ENCODE measurements around the gene ZNF441. TPM values are rescaled to one million over a fixed set of nuclear protein-coding genes. Genes with fewer than 3 reads are reported as not detected.

The ZNF441 gene
- total RNA-seq, 1 experiment from 2014 or later, result 1.8 TPM

GRCh38 chr19:11797491-11797890 is 30.7 kb downstream of the ZNF441 start (continued):
- no peak for TF ChIP-seq ZSCAN18 (CRISPR knock-in tag; IDR thresholded peaks at IDR 0.05)
- no peak for TF ChIP-seq PRRX2 (CRISPR knock-in tag; IDR thresholded peaks at IDR 0.05)
- 0 out of 2 replicates have a peak, but pooled peaks have one; percentile 22 for TF ChIP-seq FOXK1 (CRISPR knock-in tag; IDR thresholded peaks at IDR 0.05)

- peak within 1 kb of the TSS; percentile 88 for H3K27ac Mint-ChIP-seq
- H3K27me3 Mint-ChIP-seq (ENCODE audit: low read depth), result peaks cover 46% of the 10 kb centered on the region
- DNase-seq (ENCODE audit: low spot score) (peak; percentile 97), ATAC-seq (peak; percentile 98)
- H3K36me3 Mint-ChIP-seq, result no peaks in the 10 kb centered on the region
- POLR2A ChIA-PET, result interaction anchor here (0.6 to 1.3 kb wide), 8 partner anchors 14 to 254 kb away, joined by 3 to 6 read pairs (median 3); partner anchors contain the start of genes ZNF440, ZNF69 and ZNF878
- H3K4me1 Mint-ChIP-seq, result peaks cover 18% of the 10 kb centered on the region
- TF ChIP-seq HMGXB4 (CRISPR knock-in tag; IDR thresholded peaks at IDR 0.05) (peak; percentile 84), GABPB1 (CRISPR knock-in tag; IDR thresholded peaks at IDR 0.05) (0 out of 2 replicates have a peak, but pooled peaks have one; percentile 38), E2F5 (CRISPR knock-in tag; IDR thresholded peaks at IDR 0.05) (0 out of 2 replicates have a peak, but pooled peaks have one; percentile 24), SP1 (CRISPR knock-in tag; conservative IDR thresholded peaks at IDR 0.05) (0 out of 2 replicates have a peak, but pooled peaks have one; percentile 19), FOXP4 (CRISPR knock-in tag; IDR thresholded peaks at IDR 0.05) (no peak; the same call in 1 of the 2 replicates), ZNF317 (CRISPR knock-in tag; IDR thresholded peaks at IDR 0.05; ENCODE audit: borderline replicate concordance, low read depth) (no peak), NFYB (CRISPR knock-in tag; conservative IDR thresholded peaks at IDR 0.05; ENCODE audit: low read depth) (peak; percentile 59), ETV6 (CRISPR knock-in tag; IDR thresholded peaks at IDR 0.05) (peak; percentile 50; the same call in 1 of the 2 replicates), ATF3 (CRISPR knock-in tag; conservative IDR thresholded peaks at IDR 0.05) (no peak), ZNF532 (CRISPR knock-in tag; IDR thresholded peaks at IDR 0.05; ENCODE audit: borderline replicate concordance) (no peak), TEAD4 (CRISPR knock-in tag; IDR thresholded peaks at IDR 0.05) (no peak)
- no peaks in the 10 kb centered on the region for H3K9me3 Mint-ChIP-seq
- CTCF ChIA-PET, result interaction anchor here (0.8 to 4.1 kb wide), 42 partner anchors 13 to 874 kb away, joined by 3 to 100 read pairs (median 6); partner anchors contain the start of genes ZNF20, ZNF433, ZNF439 and ZNF440
- H3K4me3 Mint-ChIP-seq, result peak within 1 kb of the TSS; percentile 84
Measured at GRCh38 chr19:11798391-11799330, 31.9 kb downstream of the ZNF441 start, which contains the start of gene ZNF491. ZNF491 (plus strand) TSS chr19:11798523; CDS start chr19:11805954, 7,431 bp downstream.
